Skeletal muscle cell (primary cell): ENCODE results near the gene MYT1.
"Not testable (repeated sequence)": the region's sequence is repeated elsewhere in the genome, so short reads cannot be mapped to it uniquely, and the experiment has no call there.

Source experiments
- DNase-seq: peaks from one replicate; pipeline ENCODE4 v3.0.0-alpha.2; 2010; ENCODE audit warnings: low read depth
- H3K4me3 ChIP-seq: 2 replicates; pipeline ENCODE4 v1.5.1; 2011; ENCODE audit warnings: low read depth, mild to moderate bottlenecking, control low read depth, low read length, moderate library complexity

Gene MYT1

GRCh38 chr20:64224351-64225170, 60.3 kb downstream of the MYT1 start:
- DNase-seq: peak; percentile 82
- H3K4me3 ChIP-seq: no peak overlapping the region

GRCh38 chr20:64225171-64225595, 60.9 kb downstream of the MYT1 start:
- no peak for DNase-seq
- H3K4me3 ChIP-seq: no peak overlapping the region

GRCh38 chr20:64225828-64226598, 61.8 kb downstream of the MYT1 start:
- no peak overlapping the region for H3K4me3 ChIP-seq
- no peak for DNase-seq

GRCh38 chr20:64226686-64227580, 62.7 kb downstream of the MYT1 start:
- DNase-seq: no peak
- H3K4me3 ChIP-seq: no peak overlapping the region

GRCh38 chr20:64228086-64228653, 63.9 kb downstream of the MYT1 start:
- no peak for DNase-seq
- no peak overlapping the region for H3K4me3 ChIP-seq

GRCh38 chr20:64228751-64229506, 64.7 kb downstream of the MYT1 start:
- no peak for DNase-seq
- no peak overlapping the region for H3K4me3 ChIP-seq

- H3K4me3 ChIP-seq: no peak overlapping the region
- DNase-seq: no peak
Observed at GRCh38 chr20:64229507-64230061, 65.3 kb downstream of the MYT1 start.

- no peak overlapping the region for H3K4me3 ChIP-seq
- no peak for DNase-seq
Observed at GRCh38 chr20:64230461-64231145, 66.4 kb downstream of the MYT1 start.

- no peak for DNase-seq
Observed at GRCh38 chr20:64231621-64232550, 67.6 kb downstream of the MYT1 start.

GRCh38 chr20:64232794-64233193, 68.5 kb downstream of the MYT1 start:
- DNase-seq: no peak
- H3K4me3 ChIP-seq: no peak overlapping the region

More at GRCh38 chr20:64231621-64232550, 67.6 kb downstream of the MYT1 start:
- no peak overlapping the region for H3K4me3 ChIP-seq

GRCh38 chr20:64233725-64234124, 69.5 kb downstream of the MYT1 start:
- DNase-seq: no peak

GRCh38 chr20:64234291-64234791, 70.1 kb downstream of the MYT1 start:
- no peak overlapping the region for H3K4me3 ChIP-seq
- DNase-seq: no peak

More at GRCh38 chr20:64233725-64234124, 69.5 kb downstream of the MYT1 start:
- H3K4me3 ChIP-seq: no peak overlapping the region

- not testable (repeated sequence) for DNase-seq, H3K4me3 ChIP-seq
Observed at GRCh38 chr20:64234921-64235565, 70.8 kb downstream of the MYT1 start.

GRCh38 chr20:64236137-64237088, 72.2 kb downstream of the MYT1 start:
- DNase-seq: no peak
- no peak overlapping the region for H3K4me3 ChIP-seq

GRCh38 chr20:64237316-64237715, 73.1 kb downstream of the MYT1 start:
- H3K4me3 ChIP-seq: no peak overlapping the region
- DNase-seq: no peak
